LNCAP (cell line): Measurements from ENCODE around the gene SPTBN5.

Experiments
- CTCF ChIP-seq: fragments of 450-650 bp; IDR thresholded peaks from 2 replicates; pipeline ENCODE4 v1.5.1; 2017; ENCODE audit warnings: mild to moderate bottlenecking

Gene SPTBN5

GRCh38 chr15:41827290-41827879 is 66.5 kb downstream of the SPTBN5 start:
- peak; percentile 42 for TF ChIP-seq CTCF

GRCh38 chr15:41825572-41826535 is 68.0 kb downstream of the SPTBN5 start:
- TF ChIP-seq CTCF: no peak

- no peak for TF ChIP-seq CTCF
Measured at GRCh38 chr15:41825145-41825544, 68.7 kb downstream of the SPTBN5 start.

- no peak for TF ChIP-seq CTCF
Measured at GRCh38 chr15:41824062-41824745, 69.6 kb downstream of the SPTBN5 start.

GRCh38 chr15:41823502-41823901 is 70.4 kb downstream of the SPTBN5 start:
- TF ChIP-seq CTCF: no peak

- no peak for TF ChIP-seq CTCF
Measured at GRCh38 chr15:41822957-41823356, 70.9 kb downstream of the SPTBN5 start.

- TF ChIP-seq CTCF: no peak
Measured at GRCh38 chr15:41822471-41822870, 71.4 kb downstream of the SPTBN5 start.
